ENCODE data around the gene CEP128. TPM values are rescaled to one million over a fixed set of nuclear protein-coding genes. Genes with fewer than 3 reads are reported as not detected.

Gene CEP128
- total RNA-seq, 1 donor, result 12.2 TPM

DNA sequence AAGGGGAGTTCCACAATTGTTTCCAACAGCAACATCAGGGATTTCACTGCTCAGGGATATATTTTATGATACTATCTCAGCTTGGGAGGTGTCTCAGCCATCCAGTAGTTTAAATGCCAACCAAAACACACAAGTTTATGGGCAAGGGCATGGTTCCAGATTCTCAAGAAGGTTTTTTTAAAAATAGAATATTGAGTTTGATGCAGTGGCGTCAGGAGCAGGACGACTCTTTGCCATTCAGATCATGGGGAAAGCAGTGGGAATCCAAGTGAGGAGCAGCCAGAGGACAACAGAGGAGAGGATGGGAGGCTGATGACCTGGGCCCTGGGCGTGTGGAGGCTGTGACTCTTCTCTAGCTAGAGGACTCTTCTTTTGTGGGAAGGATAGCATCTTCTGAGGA is 39.6 kb upstream of the CEP128 start:
- H3K4me3 ChIP-seq (ENCODE audit: low read depth, low read length), result no peak overlapping the region
- no peak for DNase-seq (ENCODE audit: low read depth)
- TF ChIP-seq, protein P1, sequence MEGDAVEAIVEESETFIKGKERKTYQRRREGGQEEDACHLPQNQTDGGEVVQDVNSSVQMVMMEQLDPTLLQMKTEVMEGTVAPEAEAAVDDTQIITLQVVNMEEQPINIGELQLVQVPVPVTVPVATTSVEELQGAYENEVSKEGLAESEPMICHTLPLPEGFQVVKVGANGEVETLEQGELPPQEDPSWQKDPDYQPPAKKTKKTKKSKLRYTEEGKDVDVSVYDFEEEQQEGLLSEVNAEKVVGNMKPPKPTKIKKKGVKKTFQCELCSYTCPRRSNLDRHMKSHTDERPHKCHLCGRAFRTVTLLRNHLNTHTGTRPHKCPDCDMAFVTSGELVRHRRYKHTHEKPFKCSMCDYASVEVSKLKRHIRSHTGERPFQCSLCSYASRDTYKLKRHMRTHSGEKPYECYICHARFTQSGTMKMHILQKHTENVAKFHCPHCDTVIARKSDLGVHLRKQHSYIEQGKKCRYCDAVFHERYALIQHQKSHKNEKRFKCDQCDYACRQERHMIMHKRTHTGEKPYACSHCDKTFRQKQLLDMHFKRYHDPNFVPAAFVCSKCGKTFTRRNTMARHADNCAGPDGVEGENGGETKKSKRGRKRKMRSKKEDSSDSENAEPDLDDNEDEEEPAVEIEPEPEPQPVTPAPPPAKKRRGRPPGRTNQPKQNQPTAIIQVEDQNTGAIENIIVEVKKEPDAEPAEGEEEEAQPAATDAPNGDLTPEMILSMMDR (IDR thresholded peaks at IDR 0.05; ENCODE audit: insufficient read depth, low read length), result no peak

DNA sequence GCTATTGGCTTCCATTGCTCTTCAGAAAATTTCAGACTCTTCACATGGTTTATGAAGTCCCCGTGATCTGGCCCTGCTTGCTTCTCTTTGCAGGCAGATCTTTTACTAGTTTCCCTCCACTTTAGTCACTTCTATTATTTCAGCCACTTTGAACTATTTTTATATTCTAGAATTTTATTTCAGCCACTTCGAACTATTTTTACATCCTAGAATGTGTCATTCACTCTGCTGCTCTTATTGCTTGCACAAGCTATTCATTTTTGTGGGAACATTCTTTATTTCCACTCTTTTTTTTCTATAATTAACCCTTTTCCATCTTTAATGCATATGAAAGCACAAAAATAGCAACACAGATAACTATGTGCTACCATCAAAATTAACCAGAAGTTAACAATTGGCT is 38.4 kb upstream of the CEP128 start:
- H3K4me3 ChIP-seq (ENCODE audit: low read depth, low read length), result no peak overlapping the region
- no peak for DNase-seq (ENCODE audit: low read depth)
- TF ChIP-seq, protein P1 (IDR thresholded peaks at IDR 0.05; ENCODE audit: insufficient read depth, low read length), result no peak

DNA sequence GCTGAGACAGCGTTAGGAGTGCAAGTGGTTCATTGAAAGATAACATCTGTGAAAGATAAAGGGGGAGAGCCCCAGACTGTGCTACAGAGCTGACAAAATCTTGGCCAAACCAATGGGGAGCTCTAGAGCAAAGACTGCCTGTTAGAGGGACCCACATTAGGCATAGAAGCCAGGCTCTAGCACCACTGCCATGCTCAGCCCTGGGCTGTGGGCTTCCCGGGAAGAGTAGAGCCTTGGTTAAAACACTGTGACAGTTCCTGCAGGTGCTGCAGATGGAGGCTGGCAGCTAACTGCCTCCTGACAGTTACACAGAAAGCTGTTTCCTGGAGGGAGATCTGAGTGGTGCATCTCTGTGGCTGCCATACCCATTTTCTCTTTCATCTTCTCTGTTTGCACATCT is 36.9 kb upstream of the CEP128 start:
- H3K4me3 ChIP-seq (ENCODE audit: low read depth, low read length), result no peak overlapping the region
- TF ChIP-seq, protein P1 (IDR thresholded peaks at IDR 0.05; ENCODE audit: insufficient read depth, low read length), result no peak
- no peak for DNase-seq (ENCODE audit: low read depth)

DNA sequence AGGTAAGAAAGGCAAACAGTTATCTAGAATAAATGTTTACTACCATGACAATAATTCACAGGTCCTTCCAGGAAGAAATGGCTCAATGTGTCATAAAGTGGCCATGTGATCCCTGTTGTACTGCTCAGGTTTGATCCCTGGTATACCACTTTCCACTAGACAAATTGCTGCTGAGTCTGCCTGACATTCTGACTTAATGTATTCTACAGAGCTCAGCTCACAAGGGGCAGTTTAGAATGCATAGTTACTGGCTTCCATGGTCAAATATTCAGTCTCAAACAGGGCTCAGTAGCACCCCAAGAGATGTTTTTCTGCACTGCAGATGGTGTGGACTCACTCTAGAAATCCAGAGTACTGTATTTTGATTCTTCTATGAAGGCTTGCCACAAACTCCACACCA is 35.7 kb upstream of the CEP128 start:
- no peak for DNase-seq (ENCODE audit: low read depth)
- H3K4me3 ChIP-seq (ENCODE audit: low read depth, low read length), result no peak overlapping the region
- TF ChIP-seq, protein P1 (IDR thresholded peaks at IDR 0.05; ENCODE audit: insufficient read depth, low read length), result no peak

DNA sequence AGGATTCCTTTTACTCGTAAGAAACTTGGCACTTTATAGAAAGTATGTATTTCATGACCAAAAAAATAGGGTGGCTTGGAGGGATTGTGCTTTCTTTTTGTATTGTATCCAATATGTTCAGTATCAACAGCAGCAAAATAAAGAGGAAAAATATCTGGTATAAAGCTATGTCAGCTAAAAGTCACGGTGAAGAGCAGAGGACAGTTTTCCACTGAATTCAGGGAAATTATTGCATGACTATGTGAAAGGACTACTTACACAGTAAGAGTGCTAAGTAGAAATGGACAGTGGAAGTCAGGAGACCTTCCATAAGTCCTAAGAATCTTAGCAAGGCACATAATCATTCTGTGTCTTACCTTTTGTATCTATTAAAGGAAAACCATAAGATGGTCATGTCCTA is 33.1 kb upstream of the CEP128 start:
- DNase-seq (ENCODE audit: low read depth), result no peak
- H3K4me3 ChIP-seq (ENCODE audit: low read depth, low read length), result no peak overlapping the region
- TF ChIP-seq, protein P1 (IDR thresholded peaks at IDR 0.05; ENCODE audit: insufficient read depth, low read length), result no peak

DNA sequence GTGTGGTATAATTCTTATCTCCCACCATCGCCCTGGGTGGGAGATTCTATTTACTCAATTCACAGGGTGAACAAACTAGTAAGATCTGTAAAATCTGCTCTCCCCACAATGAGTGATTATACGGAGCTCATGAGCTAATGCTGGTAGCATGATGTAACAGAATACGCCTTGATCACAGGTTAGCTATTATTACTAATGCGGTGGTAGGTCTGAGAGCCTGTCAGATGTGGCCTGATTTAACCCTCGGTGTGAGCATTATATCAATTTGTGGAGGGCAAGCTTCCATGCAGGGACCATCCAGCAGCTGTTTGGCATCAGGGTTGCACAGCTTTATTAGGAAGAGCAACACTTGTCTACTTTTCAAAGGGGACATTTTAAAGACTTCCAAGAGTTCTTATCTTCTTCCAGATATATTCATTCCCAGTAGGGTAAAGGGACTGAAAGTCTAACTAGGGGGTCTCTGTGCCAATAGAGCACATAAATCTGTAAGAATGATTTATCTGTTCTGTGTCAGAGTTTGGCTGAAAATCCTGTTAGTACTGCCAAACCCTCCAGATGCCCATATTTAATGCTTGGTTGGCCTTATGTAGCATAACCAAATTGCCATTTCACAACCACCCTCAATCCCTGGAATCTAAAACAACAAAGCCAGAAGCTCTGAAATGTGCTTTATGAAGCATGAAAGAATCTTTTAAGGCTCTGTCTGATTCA is 32.5 kb upstream of the CEP128 start:
- TF ChIP-seq, protein P1 (IDR thresholded peaks at IDR 0.05; ENCODE audit: insufficient read depth, low read length), result no peak
- peak; percentile 66 for DNase-seq (ENCODE audit: low read depth)
- no peak overlapping the region for H3K4me3 ChIP-seq (ENCODE audit: low read depth, low read length)

DNA sequence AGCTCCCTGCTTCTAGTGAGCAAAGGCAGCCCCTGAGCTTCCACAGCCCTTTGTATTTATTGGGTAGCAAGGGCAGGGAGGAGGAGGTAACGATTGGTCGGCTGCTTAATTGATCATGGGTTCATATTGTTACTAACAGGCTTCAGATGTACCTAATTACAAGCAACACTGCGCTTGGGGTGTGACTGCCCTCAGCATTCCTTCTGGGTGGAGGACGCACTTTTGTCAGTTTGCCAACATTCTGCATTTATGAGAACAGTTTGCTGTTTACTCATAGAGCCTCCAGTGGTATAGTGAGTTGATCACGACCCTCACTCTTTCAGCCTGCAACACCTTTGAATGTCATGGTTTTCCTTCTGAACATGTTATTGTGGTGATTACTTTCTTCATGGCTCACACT is 23.5 kb upstream of the CEP128 start:
- H3K4me3 ChIP-seq (ENCODE audit: low read depth, low read length), result no peak overlapping the region
- TF ChIP-seq, protein P1 (IDR thresholded peaks at IDR 0.05; ENCODE audit: insufficient read depth, low read length), result no peak
- no peak for DNase-seq (ENCODE audit: low read depth)

Measured in fibroblast of the aortic adventitia (primary cell).